H1 (cell line): ENCODE results near the gene ZBTB18.

Source experiments
- CEBPB ChIP-seq: IDR thresholded peaks from 2 replicates; pipeline ENCODE4 v1.6.1; 2012; ENCODE audit warnings: low read depth, low read length
- CHD7 ChIP-seq: fragments of 300-600 bp; sonication (generic); IDR thresholded peaks from 2 replicates; pipeline ENCODE4 v1.7.1; 2012; ENCODE audit warnings: low read length, moderate library complexity, mild to moderate bottlenecking, inconsistent platforms; ENCODE audit not compliant: insufficient replicate concordance
- CTCF ChIP-seq, 3 experiments: IDR thresholded peaks; 1 replicate in 2 of 3; 2 replicates in 1 of 3; pipeline versions ENCODE4 v1.5.1 to v1.6.1; 2011; ENCODE audit warnings: low read length in 3 of 3, mild to moderate bottlenecking in 3 of 3, inconsistent platforms in 2 of 3, low read depth in 1 of 3, moderate library complexity in 1 of 3; ENCODE audit not compliant: insufficient read depth in 1 of 3; ENCODE audit errors: control extremely low read depth in 1 of 3
- MAX ChIP-seq: IDR thresholded peaks from 2 replicates; pipeline ENCODE4 v1.6.1; 2012; ENCODE audit warnings: inconsistent platforms
- NRF1 ChIP-seq: IDR thresholded peaks from 2 replicates; pipeline ENCODE4 v1.6.1; 2011; ENCODE audit warnings: mild to moderate bottlenecking, low read depth, low read length, improper control_type of control experiment
- PHF8 ChIP-seq: fragments of 200-600 bp; sonication (generic); conservative IDR thresholded peaks from 2 replicates; pipeline ENCODE4 v1.7.1; 2012; ENCODE audit warnings: low read depth, mild to moderate bottlenecking, inconsistent platforms, low read length, moderate library complexity
- POLR2A ChIP-seq, 2 experiments: IDR thresholded peaks; 1 replicate in 1 of 2; 2 replicates in 1 of 2; pipeline ENCODE4 v1.6.1; 2011; ENCODE audit warnings: low read depth in 2 of 2, low read length in 2 of 2, mild to moderate bottlenecking in 2 of 2; ENCODE audit errors: control extremely low read depth in 1 of 2
- POLR2AphosphoS5 ChIP-seq: IDR thresholded peaks from 2 replicates; pipeline ENCODE4 v1.6.1; 2011; ENCODE audit warnings: low read depth, low read length
- RAD21 ChIP-seq, 2 experiments: IDR thresholded peaks in 1 of 2; conservative IDR thresholded peaks in 1 of 2; 2 replicates each; pipeline ENCODE4 v1.6.1; 2011; ENCODE audit warnings: low read depth in 2 of 2, low read length in 2 of 2, improper control_type of control experiment in 1 of 2, inconsistent platforms in 1 of 2, mild to moderate bottlenecking in 1 of 2, moderate library complexity in 1 of 2
- SIN3A ChIP-seq, 2 experiments: IDR thresholded peaks in 1 of 2; conservative IDR thresholded peaks in 1 of 2; 2 replicates each; pipeline ENCODE4 v1.6.1; 2011 to 2012; ENCODE audit warnings: low read length in 2 of 2, improper control_type of control experiment in 1 of 2, low read depth in 1 of 2, mild to moderate bottlenecking in 1 of 2

- TF ChIP-seq CTCF (IDR thresholded peaks at IDR 0.05; ENCODE audit: control extremely low read depth in 1 of 3, insufficient read depth in 1 of 3, low read depth in 1 of 3, low read length in 3 of 3) (no peak), POLR2A (IDR thresholded peaks at IDR 0.05; ENCODE audit: control extremely low read depth in 1 of 2, low read depth in 2 of 2, low read length in 2 of 2) (no peak), SIN3A (conservative IDR thresholded peaks at IDR 0.05 in 1 of 2, IDR thresholded peaks at IDR 0.05 in 1 of 2; ENCODE audit: low read depth in 1 of 2, low read length in 2 of 2) (no peak), CHD7 (no peak), NRF1 (no peak), CEBPB (no peak), POLR2AphosphoS5 (no peak), PHF8 (no peak), MAX (no peak), RAD21 (IDR thresholded peaks at IDR 0.05 in 1 of 2, conservative IDR thresholded peaks at IDR 0.05 in 1 of 2; ENCODE audit: low read depth in 2 of 2, low read length in 2 of 2) (no peak)
These were observed 32.4 kb downstream of the ZBTB18 start for GRCh38 chr1:244083383-244083943.
